Mucosa of stomach (tissue), 1 donor: ENCODE measurements around the gene TBC1D16.

ENCODE experiments used
- H3K27me3 ChIP-seq: one replicate; pipeline ENCODE4 v1.7.0; 2013; ENCODE audit warnings: mild to moderate bottlenecking, low read length; ENCODE audit not compliant: control insufficient read depth, insufficient read depth
- H3K36me3 ChIP-seq: one replicate; pipeline ENCODE4 v1.7.0; 2013; ENCODE audit warnings: low read length; ENCODE audit not compliant: control insufficient read depth, insufficient read depth
- H3K4me1 ChIP-seq: one replicate; pipeline ENCODE4 v1.7.0; 2013; ENCODE audit warnings: mild to moderate bottlenecking, low read length; ENCODE audit not compliant: control insufficient read depth, insufficient read depth
- H3K4me3 ChIP-seq: one replicate; pipeline ENCODE4 v1.7.0; 2013; ENCODE audit warnings: low read length
- H3K9ac ChIP-seq: one replicate; pipeline ENCODE4 v1.7.0; 2013; ENCODE audit warnings: mild to moderate bottlenecking, low read length, moderate library complexity
- H3K9me3 ChIP-seq: one replicate; pipeline ENCODE4 v1.7.0; 2013; ENCODE audit warnings: mild to moderate bottlenecking, low read length, moderate library complexity; ENCODE audit not compliant: control insufficient read depth
- donor health status: Pancreatic carcinoma.

TBC1D16 gene

GRCh38 chr17:79952901-79953300 is 82.8 kb downstream of the TBC1D16 start:
- Histone ChIP-seq H3K9me3 (no peaks in the 10 kb centered on the region), H3K4me1 (peaks cover 23% of the 10 kb centered on the region), H3K36me3 (no peaks in the 10 kb centered on the region), H3K27me3 (no peaks in the 10 kb centered on the region), H3K9ac (no peak overlapping the region), H3K4me3 (no peak overlapping the region)

- Histone ChIP-seq H3K9ac (no peak overlapping the region), H3K36me3 (no peaks in the 10 kb centered on the region), H3K4me1 (peaks cover 23% of the 10 kb centered on the region), H3K4me3 (no peak overlapping the region), H3K9me3 (no peaks in the 10 kb centered on the region), H3K27me3 (no peaks in the 10 kb centered on the region)
Measured at GRCh38 chr17:79952265-79952877, 83.3 kb downstream of the TBC1D16 start.

- H3K36me3 ChIP-seq: no peaks in the 10 kb centered on the region
- H3K4me3 ChIP-seq: no peak overlapping the region
- H3K9ac ChIP-seq: peak overlapping the region; percentile 63
Measured at GRCh38 chr17:79951361-79952264, 84.1 kb downstream of the TBC1D16 start.

GRCh38 chr17:79950751-79951150 is 84.9 kb downstream of the TBC1D16 start:
- Histone ChIP-seq H3K4me1 (peaks cover 23% of the 10 kb centered on the region), H3K9me3 (no peaks in the 10 kb centered on the region), H3K4me3 (no peak overlapping the region), H3K36me3 (no peaks in the 10 kb centered on the region), H3K27me3 (no peaks in the 10 kb centered on the region), H3K9ac (peak overlapping the region; percentile 63)

More at GRCh38 chr17:79951361-79952264, 84.1 kb downstream of the TBC1D16 start:
- Histone ChIP-seq H3K9me3 (no peaks in the 10 kb centered on the region), H3K27me3 (no peaks in the 10 kb centered on the region), H3K4me1 (peaks cover 23% of the 10 kb centered on the region)

- Histone ChIP-seq H3K4me3 (no peak overlapping the region), H3K4me1 (peaks cover 23% of the 10 kb centered on the region), H3K36me3 (no peaks in the 10 kb centered on the region), H3K9me3 (no peaks in the 10 kb centered on the region), H3K9ac (peak overlapping the region; percentile 63), H3K27me3 (no peaks in the 10 kb centered on the region)
Measured at GRCh38 chr17:79950306-79950705, 85.4 kb downstream of the TBC1D16 start.

- Histone ChIP-seq H3K9me3 (no peaks in the 10 kb centered on the region), H3K27me3 (no peaks in the 10 kb centered on the region), H3K9ac (peak overlapping the region; percentile 63), H3K4me3 (no peak overlapping the region), H3K4me1 (peaks cover 26% of the 10 kb centered on the region), H3K36me3 (no peaks in the 10 kb centered on the region)
Measured at GRCh38 chr17:79949656-79950209, 85.9 kb downstream of the TBC1D16 start.

GRCh38 chr17:79948945-79949655 is 86.6 kb downstream of the TBC1D16 start:
- Histone ChIP-seq H3K4me3 (no peak overlapping the region), H3K4me1 (peaks cover 28% of the 10 kb centered on the region), H3K9ac (no peak overlapping the region), H3K9me3 (no peaks in the 10 kb centered on the region), H3K27me3 (no peaks in the 10 kb centered on the region), H3K36me3 (no peaks in the 10 kb centered on the region)

- H3K4me3 ChIP-seq: no peak overlapping the region
- no peaks in the 10 kb centered on the region for H3K27me3 ChIP-seq
- peaks cover 28% of the 10 kb centered on the region for H3K4me1 ChIP-seq
- H3K9me3 ChIP-seq: no peaks in the 10 kb centered on the region
- H3K36me3 ChIP-seq: no peaks in the 10 kb centered on the region
- no peak overlapping the region for H3K9ac ChIP-seq
Measured at GRCh38 chr17:79948406-79948944, 87.2 kb downstream of the TBC1D16 start.

- Histone ChIP-seq H3K4me3 (no peak overlapping the region), H3K9me3 (no peaks in the 10 kb centered on the region), H3K4me1 (peaks cover 27% of the 10 kb centered on the region), H3K9ac (no peak overlapping the region), H3K36me3 (no peaks in the 10 kb centered on the region), H3K27me3 (no peaks in the 10 kb centered on the region)
Measured at GRCh38 chr17:79947351-79948031, 88.2 kb downstream of the TBC1D16 start.

- no peaks in the 10 kb centered on the region for H3K36me3 ChIP-seq
- peaks cover 18% of the 10 kb centered on the region for H3K4me1 ChIP-seq
- no peaks in the 10 kb centered on the region for H3K27me3 ChIP-seq
Measured at GRCh38 chr17:79946352-79947231, 89.1 kb downstream of the TBC1D16 start.

More at GRCh38 chr17:79946352-79947231, 89.1 kb downstream of the TBC1D16 start:
- H3K9ac ChIP-seq: no peak overlapping the region
- no peak overlapping the region for H3K4me3 ChIP-seq
- H3K9me3 ChIP-seq: no peaks in the 10 kb centered on the region
